Gastroesophageal sphincter (tissue), 4 donors: ENCODE data around the gene MROH2A. TPM values are rescaled to one million over a fixed set of nuclear protein-coding genes. Genes with fewer than 3 reads are reported as not detected.

Experiments
- ATAC-seq: fragments of 150-250 bp; one replicate; pipeline ENCODE4 v1.9.1; 2016; ENCODE audit warnings: mild to moderate bottlenecking, moderate library complexity
- H3K27ac ChIP-seq, 4 donors: fragments of 200-600 bp; sonication (generic) in 3 of 4; 1 replicate in 3 of 4; 2 replicates in 1 of 4; pipeline ENCODE4 v1.5.1; 2016 to 2019
- H3K27me3 ChIP-seq: fragments of 200-600 bp; sonication (generic); one replicate; pipeline ENCODE4 v1.5.1; 2019
- H3K36me3 ChIP-seq, 2 donors: fragments of 200-600 bp; sonication (generic); one replicate each; pipeline ENCODE4 v1.5.1; 2019; ENCODE audit warnings: control low read depth in 1 of 2
- H3K4me1 ChIP-seq, 3 donors: fragments of 200-600 bp; sonication (generic); 1 replicate in 2 of 3; 2 replicates in 1 of 3; pipeline ENCODE4 v1.5.1; 2016 to 2019; ENCODE audit warnings: control low read depth in 2 of 3
- H3K4me3 ChIP-seq, 2 donors: fragments of 200-600 bp; sonication (generic); one replicate each; pipeline ENCODE4 v1.5.1; 2019; ENCODE audit warnings: mild to moderate bottlenecking in 1 of 2, moderate library complexity in 1 of 2
- H3K9me3 ChIP-seq, 3 donors: fragments of 200-600 bp; sonication (generic); one replicate each; pipeline ENCODE4 v1.5.1; 2017 to 2019; ENCODE audit warnings: control low read depth in 2 of 3
- CTCF ChIP-seq, 4 experiments: fragments of 200-600 bp in 2 of 4; fragments of 450-650 bp in 2 of 4; sonication (generic) in 1 of 4; IDR thresholded peaks; one replicate each; pipeline ENCODE4 v1.5.1; 2017 to 2019; ENCODE audit warnings: antibody characterized with exemption in 4 of 4, mild to moderate bottlenecking in 2 of 4, moderate library complexity in 2 of 4
- EP300 ChIP-seq: sonication (generic); formaldehyde crosslinking; IDR thresholded peaks from one replicate; pipeline ENCODE4 v1.6.1; 2017; ENCODE audit warnings: antibody characterized with exemption, mild to moderate bottlenecking
- POLR2A ChIP-seq, 2 donors: fragments of 450-650 bp; IDR thresholded peaks; one replicate each; pipeline ENCODE4 v1.6.1; 2017; ENCODE audit warnings: antibody characterized with exemption in 2 of 2, mild to moderate bottlenecking in 2 of 2, moderate library complexity in 1 of 2
- POLR2AphosphoS5 ChIP-seq: sonication (generic); formaldehyde crosslinking; IDR thresholded peaks from one replicate; pipeline ENCODE4 v1.6.1; 2017; ENCODE audit warnings: antibody characterized with exemption
- WGBS, 2 donors: methylation state at CpG; one replicate each; pipeline ENCODE4 v1.1.5; 2018; ENCODE audit warnings: low coverage in 1 of 2; 5-methylcytosine and 5-hydroxymethylcytosine counted together
- total RNA-seq, 4 donors: library from RNA; depleted of rRNA; stranded (reverse); fragments of >200 nt; gene quantifications; one replicate each; pipeline ENCODE4 v1.1.0, GENCODE V29; 2016

The MROH2A gene
- total RNA-seq, 4 donors from 2014 or later: not detected

GRCh38 chr2:233816771-233817170 lies 38.6 kb downstream of the MROH2A start:
- ATAC-seq: no peak
- peaks cover 0 to 7% (median 0%) of the 10 kb centered on the region in 3 donors for H3K9me3 ChIP-seq
- no peaks in the 10 kb centered on the region for H3K36me3 ChIP-seq
- peaks cover 9% of the 10 kb centered on the region for H3K27me3 ChIP-seq
- H3K4me1 ChIP-seq: no peaks in the 10 kb centered on the region
- no peak for TF ChIP-seq EP300
- TF ChIP-seq POLR2A (IDR thresholded peaks at IDR 0.05): no peak
- no peak for TF ChIP-seq CTCF (IDR thresholded peaks at IDR 0.05)
- no peak for TF ChIP-seq POLR2AphosphoS5
- 73 to 83% methylated on average over 3 to 4 of the region's 4 CpGs for WGBS, 2 donors
- H3K27ac ChIP-seq: no peak overlapping the region
- no peak overlapping the region for H3K4me3 ChIP-seq

- peaks cover 0 to 7% (median 0%) of the 10 kb centered on the region in 3 donors for H3K9me3 ChIP-seq
- H3K27me3 ChIP-seq: peaks cover 9% of the 10 kb centered on the region
- ATAC-seq: peak; percentile 13
- H3K4me1 ChIP-seq: no peaks in the 10 kb centered on the region
- H3K36me3 ChIP-seq: no peaks in the 10 kb centered on the region
- WGBS, 2 donors: 20% methylated on average over 1 of the region's 3 CpGs; no CpG with 5 or more reads in 1 of the 2 donors
- TF ChIP-seq CTCF (IDR thresholded peaks at IDR 0.05) (no peak), POLR2A (IDR thresholded peaks at IDR 0.05) (no peak), POLR2AphosphoS5 (no peak), EP300 (no peak)
- no peak overlapping the region for H3K4me3 ChIP-seq
- H3K27ac ChIP-seq: no peak overlapping the region
These were observed 39.3 kb downstream of the MROH2A start for GRCh38 chr2:233817361-233817911.

- no peak overlapping the region for H3K4me3 ChIP-seq
- ATAC-seq: no peak
- TF ChIP-seq EP300: no peak
- TF ChIP-seq POLR2A (IDR thresholded peaks at IDR 0.05): no peak
- TF ChIP-seq CTCF (IDR thresholded peaks at IDR 0.05): no peak
- no peak for TF ChIP-seq POLR2AphosphoS5
- no peaks in the 10 kb centered on the region for H3K4me1 ChIP-seq
- H3K9me3 ChIP-seq: peaks cover 0 to 7% (median 0%) of the 10 kb centered on the region in 3 donors
- peaks cover 7% of the 10 kb centered on the region for H3K27me3 ChIP-seq
- H3K36me3 ChIP-seq: no peaks in the 10 kb centered on the region
- no peak overlapping the region for H3K27ac ChIP-seq
- WGBS, 2 donors: 76 to 100% methylated on average over 1 to 3 of the region's 11 CpGs
These were observed 40.0 kb downstream of the MROH2A start for GRCh38 chr2:233817995-233818638.

- Histone ChIP-seq H3K27ac (no peak overlapping the region), H3K9me3 (peaks cover 0 to 7% (median 0%) of the 10 kb centered on the region in 3 donors), H3K4me1 (no peaks in the 10 kb centered on the region), H3K27me3 (peaks cover 6% of the 10 kb centered on the region), H3K36me3 (no peaks in the 10 kb centered on the region), H3K4me3 (no peak overlapping the region)
- 92 to 100% methylated on average over 1 to 2 of the region's 17 CpGs for WGBS, 2 donors
- TF ChIP-seq CTCF (IDR thresholded peaks at IDR 0.05) (no peak), POLR2A (IDR thresholded peaks at IDR 0.05) (no peak), POLR2AphosphoS5 (no peak), EP300 (no peak)
- no peak for ATAC-seq
These were observed 40.8 kb downstream of the MROH2A start for GRCh38 chr2:233818639-233819621.
